GM12878 (cell line): ENCODE results near the gene XPNPEP1. TPM values are rescaled to one million over a fixed set of nuclear protein-coding genes. Genes with fewer than 3 reads are reported as not detected.

ENCODE experiments used
- ATAC-seq: fragments of 200-7000 bp; cut with Tn5 transposase; 3 replicates; pipeline ENCODE4 v1.9.1; 2020; ENCODE audit warnings: mild to moderate bottlenecking, moderate library complexity
- BruUV-seq: library from RNA; stranded (reverse); fragments of 400-500 nt; replicated peaks from 2 replicates; lab custom pipeline; 2021; lab: Mats Ljungman, UMichigan
- CTCF ChIA-PET: fragments of 300-600 bp; sonication (Branson Sonifier 250); formaldehyde crosslinking; extraction: SDS; loops from one replicate; lab custom pipeline; 2021; ENCODE audit warnings: inconsistent platforms; lab: Yijun Ruan, JAX
- POLR2A ChIA-PET: fragments of 350-600 bp; formaldehyde crosslinking; extraction: SDS; loops from one replicate; lab custom pipeline; 2021; ENCODE audit warnings: inconsistent platforms; lab: Charles Lee
- RAD21 ChIA-PET: fragments of 300-600 bp; sonication (Branson Sonifier 250); formaldehyde crosslinking; loops from one replicate; lab custom pipeline; 2023; ENCODE audit warnings: antibody characterized with exemption; ENCODE audit not compliant: unreplicated experiment; lab: Charles Lee
- SMC1A ChIA-PET: fragments of 300-600 bp; sonication (Branson Sonifier 250); formaldehyde crosslinking; loops from one replicate; lab custom pipeline; 2023; ENCODE audit not compliant: unreplicated experiment, uncharacterized antibody; lab: Charles Lee
- DNase-seq: peaks from one replicate; pipeline ENCODE4 v3.0.0-alpha.2; 2011; ENCODE audit warnings: low read depth, low spot score
- FAIRE-seq: peaks from 3 replicates; lab custom pipeline; 2011; peaks lifted over from hg19 to GRCh38; lab: Jason Lieb, UNC
- H2AFZ ChIP-seq: 2 replicates; pipeline ENCODE4 v1.6.0; 2011; ENCODE audit warnings: low read depth, low read length, control low read depth; ENCODE audit not compliant: control insufficient read depth
- H3K27ac ChIP-seq: 2 replicates; pipeline ENCODE4 v1.5.1; 2011; ENCODE audit warnings: control low read depth; ENCODE audit not compliant: control insufficient read depth, insufficient read depth
- H3K27me3 ChIP-seq, 2 experiments: replicated peaks in 1 of 2; 2 replicates each; pipeline versions ENCODE4 v1.6.0 to v1.6.1; 2011; ENCODE audit warnings: low read length in 1 of 2; ENCODE audit not compliant: control insufficient read depth in 2 of 2, insufficient read depth in 2 of 2
- H3K36me3 ChIP-seq, 2 experiments: 2 replicates each; pipeline ENCODE4 v1.5.1; 2011; ENCODE audit warnings: low read length in 1 of 2; ENCODE audit not compliant: control insufficient read depth in 2 of 2, insufficient read depth in 2 of 2
- H3K4me1 ChIP-seq: 2 replicates; pipeline ENCODE4 v1.6.1; 2011; ENCODE audit warnings: mild to moderate bottlenecking, low read length, moderate library complexity, mixed read lengths; ENCODE audit not compliant: control insufficient read depth, insufficient read depth
- H3K4me2 ChIP-seq: 2 replicates; pipeline ENCODE4 v1.6.0; 2011; ENCODE audit warnings: control low read depth; ENCODE audit not compliant: control insufficient read depth, insufficient read depth
- H3K4me3 ChIP-seq: fragments of 200-600 bp; sonication (generic); 2 replicates; pipeline ENCODE4 v1.5.1; 2016
- H3K79me2 ChIP-seq: 2 replicates; pipeline ENCODE4 v1.6.0; 2011; ENCODE audit warnings: low read length; ENCODE audit not compliant: control insufficient read depth, insufficient read depth
- H3K9ac ChIP-seq: 2 replicates; pipeline ENCODE4 v1.8.0; 2011; ENCODE audit warnings: low read length, control low read depth, mixed read lengths; ENCODE audit not compliant: control insufficient read depth, insufficient read depth
- H3K9me3 ChIP-seq: replicated peaks from 3 replicates; pipeline ENCODE4 v1.5.1; 2011; ENCODE audit warnings: mild to moderate bottlenecking, low read length; ENCODE audit not compliant: control insufficient read depth, insufficient read depth
- H4K20me1 ChIP-seq: 2 replicates; pipeline ENCODE4 v1.6.0; 2011; ENCODE audit not compliant: control insufficient read depth, insufficient read depth
- CBFB ChIP-seq: IDR thresholded peaks from 2 replicates; pipeline ENCODE4 v1.6.1; 2016; ENCODE audit warnings: antibody characterized with exemption, low read depth
- CHD1 ChIP-seq: IDR thresholded peaks from 2 replicates; pipeline ENCODE4 v1.6.1; 2012; ENCODE audit warnings: low read depth, low read length, improper control_type of control experiment
- CHD2 ChIP-seq: IDR thresholded peaks from 2 replicates; pipeline ENCODE4 v1.6.1; 2011; ENCODE audit warnings: low read depth, low read length, improper control_type of control experiment, borderline replicate concordance
- EZH2 ChIP-seq: IDR thresholded peaks from 2 replicates; pipeline ENCODE4 v1.6.1; 2012; ENCODE audit warnings: low read depth, mild to moderate bottlenecking, control low read depth, inconsistent platforms, low read length, borderline replicate concordance; ENCODE audit not compliant: control insufficient read depth
- IKZF1 ChIP-seq: fragments of 450-650 bp; conservative IDR thresholded peaks from 2 replicates; pipeline ENCODE4 v1.6.1; 2017; ENCODE audit warnings: antibody characterized with exemption, mild to moderate bottlenecking
- IRF4 ChIP-seq: IDR thresholded peaks from 2 replicates; pipeline ENCODE4 v1.6.1; 2011; ENCODE audit warnings: low read depth, low read length
- MEF2A ChIP-seq: IDR thresholded peaks from 2 replicates; pipeline ENCODE4 v1.6.1; 2011; ENCODE audit warnings: low read depth, mild to moderate bottlenecking, low read length, moderate library complexity; ENCODE audit not compliant: insufficient read depth
- PAX8 ChIP-seq: fragments of 450-650 bp; IDR thresholded peaks from 2 replicates; pipeline ENCODE4 v1.6.1; 2017; ENCODE audit warnings: mild to moderate bottlenecking, moderate library complexity
- POLR2AphosphoS2 ChIP-seq: IDR thresholded peaks from 2 replicates; pipeline ENCODE4 v1.6.1; 2011; ENCODE audit warnings: low read depth, mild to moderate bottlenecking, low read length, improper control_type of control experiment, moderate library complexity
- POLR2AphosphoS5 ChIP-seq: IDR thresholded peaks from 2 replicates; pipeline ENCODE4 v1.6.1; 2011; ENCODE audit warnings: mild to moderate bottlenecking, low read length, inconsistent platforms
- SP1 ChIP-seq: IDR thresholded peaks from one replicate; pipeline ENCODE4 v1.6.1; 2011; ENCODE audit warnings: low read depth, low read length
- YY1 ChIP-seq: IDR thresholded peaks from 2 replicates; pipeline ENCODE4 v1.6.1; 2011; ENCODE audit warnings: low read depth, mild to moderate bottlenecking, low read length
- WGBS: methylation state at CpG from one replicate; pipeline ENCODE4 v1.1.6; 2016; ENCODE audit warnings: low lambda C conversion rate; ENCODE audit not compliant: insufficient replicate concordance, insufficient coverage; ENCODE audit errors: missing lambda C conversion rate; 5-methylcytosine and 5-hydroxymethylcytosine counted together
- in situ Hi-C: fragments of 300-500 bp; cut with MboI; formaldehyde crosslinking; loops from 9 replicates; pipeline ENCODE4 v1.14.3; 2018; ENCODE audit warnings: mixed read lengths
- intact Hi-C: fragments of 100-400 bp; cut with micrococcal nuclease; formaldehyde crosslinking; loops from one replicate; pipeline ENCODE4 v1.14.2; 2022; ENCODE audit not compliant: unreplicated experiment
- polyA plus RNA-seq, 11 experiments: library from polyadenylated mRNA; depleted of rRNA in 4 of 11; unstranded in 6 of 11; stranded (reverse) in 5 of 11; fragments of >200 nt; fragmentation: Nextera tagmentation in 4 of 11; fragmentation: Illumina TruSeq in 1 of 11; extraction: Ambion mirVana in 4 of 11; extraction: Trizol in 1 of 11; gene quantifications; 1 replicate in 1 of 11; 2 replicates in 10 of 11; pipeline versions ENCODE4 v1.2.1 to v1.2.3, GENCODE V29; 2011 to 2016; ENCODE audit warnings: inconsistent platforms in 2 of 11, missing spikeins in 2 of 11, low read depth in 1 of 11
- total RNA-seq, 4 experiments: library from RNA; depleted of rRNA in 3 of 4; stranded (reverse); fragments of >200 nt in 3 of 4; fragmentation: Illumina TruSeq in 1 of 4; extraction: Trizol in 1 of 4; gene quantifications; 2 replicates each; pipeline versions ENCODE4 v1.2.1 to v1.2.3, GENCODE V29; 2013 to 2021
- TF ChIP-seq, protein P1 (sequence below): fragments of 450-650 bp; IDR thresholded peaks from 2 replicates; pipeline ENCODE4 v1.6.1; 2017; ENCODE audit warnings: low read depth, mild to moderate bottlenecking, moderate library complexity
- TF ChIP-seq, protein P2 (sequence below): IDR thresholded peaks from 2 replicates; pipeline ENCODE4 v1.6.1; 2012; ENCODE audit warnings: low read depth, low read length, improper control_type of control experiment
- TF ChIP-seq, protein P3 (sequence below): fragments of 450-650 bp; formaldehyde crosslinking; IDR thresholded peaks from 2 replicates; pipeline ENCODE4 v1.5.0; 2022; ENCODE audit warnings: mild to moderate bottlenecking, missing genetic modification characterization

The XPNPEP1 gene
- total and polyA plus RNA-seq, 10 of the 15 experiments (the other 5 are each of a cell fraction or from before 2014, with no cell fraction given) = 22.7 to 108 (median 43.5) TPM

DNA sequence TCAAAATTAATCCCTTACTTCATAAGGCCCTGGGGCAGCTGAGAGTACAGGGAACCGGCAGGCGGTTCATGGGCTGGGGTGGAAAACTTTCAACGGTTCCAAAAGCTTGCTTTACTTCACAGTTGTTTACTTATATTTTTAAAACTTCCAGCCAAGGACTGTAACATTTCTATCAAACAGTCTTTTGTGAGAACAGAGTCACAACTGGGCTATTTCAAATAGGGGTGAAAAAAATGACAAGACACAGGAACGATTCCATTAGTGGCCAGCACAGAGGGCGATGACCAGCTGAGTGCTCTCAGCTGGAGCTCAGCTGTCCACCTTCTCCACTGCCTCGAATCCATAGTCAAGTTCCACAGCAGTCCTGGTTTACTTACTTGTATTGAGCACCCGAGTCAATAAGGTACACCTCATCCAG, 48.2 kb downstream of the XPNPEP1 start:
- SMC1A ChIA-PET = interaction anchor here (0.6 to 1.0 kb wide), 3 partner anchors 9 to 193 kb away, joined by 3 to 5 read pairs (median 5); no protein-coding TSS in a partner anchor
- ATAC-seq = no peak
- 98% methylated on average over 7 of the region's 7 CpGs for WGBS
- TF ChIP-seq CHD2 = no peak
- TF ChIP-seq, protein P1, sequence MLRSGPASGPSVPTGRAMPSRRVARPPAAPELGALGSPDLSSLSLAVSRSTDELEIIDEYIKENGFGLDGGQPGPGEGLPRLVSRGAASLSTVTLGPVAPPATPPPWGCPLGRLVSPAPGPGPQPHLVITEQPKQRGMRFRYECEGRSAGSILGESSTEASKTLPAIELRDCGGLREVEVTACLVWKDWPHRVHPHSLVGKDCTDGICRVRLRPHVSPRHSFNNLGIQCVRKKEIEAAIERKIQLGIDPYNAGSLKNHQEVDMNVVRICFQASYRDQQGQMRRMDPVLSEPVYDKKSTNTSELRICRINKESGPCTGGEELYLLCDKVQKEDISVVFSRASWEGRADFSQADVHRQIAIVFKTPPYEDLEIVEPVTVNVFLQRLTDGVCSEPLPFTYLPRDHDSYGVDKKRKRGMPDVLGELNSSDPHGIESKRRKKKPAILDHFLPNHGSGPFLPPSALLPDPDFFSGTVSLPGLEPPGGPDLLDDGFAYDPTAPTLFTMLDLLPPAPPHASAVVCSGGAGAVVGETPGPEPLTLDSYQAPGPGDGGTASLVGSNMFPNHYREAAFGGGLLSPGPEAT = no peak
- TF ChIP-seq CBFB = no peak
- TF ChIP-seq SP1 = no peak
- no peak for TF ChIP-seq YY1
- no peak for TF ChIP-seq CHD1
- TF ChIP-seq, protein P2, sequence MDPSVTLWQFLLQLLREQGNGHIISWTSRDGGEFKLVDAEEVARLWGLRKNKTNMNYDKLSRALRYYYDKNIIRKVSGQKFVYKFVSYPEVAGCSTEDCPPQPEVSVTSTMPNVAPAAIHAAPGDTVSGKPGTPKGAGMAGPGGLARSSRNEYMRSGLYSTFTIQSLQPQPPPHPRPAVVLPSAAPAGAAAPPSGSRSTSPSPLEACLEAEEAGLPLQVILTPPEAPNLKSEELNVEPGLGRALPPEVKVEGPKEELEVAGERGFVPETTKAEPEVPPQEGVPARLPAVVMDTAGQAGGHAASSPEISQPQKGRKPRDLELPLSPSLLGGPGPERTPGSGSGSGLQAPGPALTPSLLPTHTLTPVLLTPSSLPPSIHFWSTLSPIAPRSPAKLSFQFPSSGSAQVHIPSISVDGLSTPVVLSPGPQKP = no peak
- TF ChIP-seq EZH2 = no peak
- no peak for TF ChIP-seq POLR2AphosphoS2
- no peak for TF ChIP-seq POLR2AphosphoS5
- no peak for TF ChIP-seq IRF4
- no peak for TF ChIP-seq IKZF1
- TF ChIP-seq, protein P3, sequence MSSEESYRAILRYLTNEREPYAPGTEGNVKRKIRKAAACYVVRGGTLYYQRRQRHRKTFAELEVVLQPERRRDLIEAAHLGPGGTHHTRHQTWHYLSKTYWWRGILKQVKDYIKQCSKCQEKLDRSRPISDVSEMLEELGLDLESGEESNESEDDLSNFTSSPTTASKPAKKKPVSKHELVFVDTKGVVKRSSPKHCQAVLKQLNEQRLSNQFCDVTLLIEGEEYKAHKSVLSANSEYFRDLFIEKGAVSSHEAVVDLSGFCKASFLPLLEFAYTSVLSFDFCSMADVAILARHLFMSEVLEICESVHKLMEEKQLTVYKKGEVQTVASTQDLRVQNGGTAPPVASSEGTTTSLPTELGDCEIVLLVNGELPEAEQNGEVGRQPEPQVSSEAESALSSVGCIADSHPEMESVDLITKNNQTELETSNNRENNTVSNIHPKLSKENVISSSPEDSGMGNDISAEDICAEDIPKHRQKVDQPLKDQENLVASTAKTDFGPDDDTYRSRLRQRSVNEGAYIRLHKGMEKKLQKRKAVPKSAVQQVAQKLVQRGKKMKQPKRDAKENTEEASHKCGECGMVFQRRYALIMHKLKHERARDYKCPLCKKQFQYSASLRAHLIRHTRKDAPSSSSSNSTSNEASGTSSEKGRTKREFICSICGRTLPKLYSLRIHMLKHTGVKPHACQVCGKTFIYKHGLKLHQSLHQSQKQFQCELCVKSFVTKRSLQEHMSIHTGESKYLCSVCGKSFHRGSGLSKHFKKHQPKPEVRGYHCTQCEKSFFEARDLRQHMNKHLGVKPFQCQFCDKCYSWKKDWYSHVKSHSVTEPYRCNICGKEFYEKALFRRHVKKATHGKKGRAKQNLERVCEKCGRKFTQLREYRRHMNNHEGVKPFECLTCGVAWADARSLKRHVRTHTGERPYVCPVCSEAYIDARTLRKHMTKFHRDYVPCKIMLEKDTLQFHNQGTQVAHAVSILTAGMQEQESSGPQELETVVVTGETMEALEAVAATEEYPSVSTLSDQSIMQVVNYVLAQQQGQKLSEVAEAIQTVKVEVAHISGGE (CRISPR knock-in tag) = no peak
- TF ChIP-seq PAX8 = no peak
- no peak for TF ChIP-seq MEF2A

More for the DNA sequence above, 48.2 kb downstream of the XPNPEP1 start:
- ChIA-PET RAD21 (no interaction called here), CTCF (interaction anchor here (2.2 kb wide), 1 partner anchor 37 kb away, joined by 5 read pairs; no protein-coding TSS in a partner anchor), POLR2A (no interaction called here)
- Histone ChIP-seq H3K79me2 (no peaks in the 10 kb centered on the region), H3K9me3 (no peaks in the 10 kb centered on the region), H3K4me1 (no peaks in the 10 kb centered on the region), H3K27me3 (no peaks in the 10 kb centered on the region), H3K27ac (no peak overlapping the region), H3K4me2 (no peak overlapping the region), H3K4me3 (no peak overlapping the region), H2AFZ (no peak overlapping the region), H3K36me3 (peaks cover 8 to 31% of the 10 kb centered on the region in 2 experiments), H3K9ac (no peak overlapping the region), H4K20me1 (no peaks in the 10 kb centered on the region)
- intact Hi-C loops (no loop called here), in situ Hi-C loops (no loop called here)
- DNase-seq = no peak
- no TSS peak for BruUV-seq
- no peak for FAIRE-seq
